Bronchial epithelial cell (primary cell): ENCODE results near the gene NFX1. TPM values are rescaled to one million over a fixed set of nuclear protein-coding genes. Genes with fewer than 3 reads are reported as not detected.
A peak's percentile ranks its signal among the peaks of the same experiment; 100 is the strongest.
"Not testable (repeated sequence)": the region's sequence is repeated elsewhere in the genome, so short reads cannot be mapped to it uniquely, and the experiment has no call there.

Experiments
- DNase-seq: peaks from one replicate; pipeline ENCODE4 v3.0.0-alpha.2; 2010; ENCODE audit warnings: low read depth
- FAIRE-seq: peaks from 2 replicates; lab custom pipeline; 2011; peaks lifted over from hg19 to GRCh38; lab: Jason Lieb, UNC
- H3K27me3 ChIP-seq: 2 replicates; pipeline ENCODE4 v1.5.1; 2011; ENCODE audit warnings: low read length; ENCODE audit not compliant: control insufficient read depth, insufficient read depth
- H3K36me3 ChIP-seq: 2 replicates; pipeline ENCODE4 v1.5.1; 2011; ENCODE audit warnings: low read length; ENCODE audit not compliant: control insufficient read depth, insufficient read depth
- H3K4me3 ChIP-seq: 2 replicates; pipeline ENCODE4 v1.5.1; 2011; ENCODE audit warnings: mild to moderate bottlenecking, low read depth, low read length, control low read depth
- total RNA-seq: library from RNA; depleted of rRNA; stranded (reverse); fragments of >200 nt; gene quantifications from 2 replicates; pipeline ENCODE4 v1.2.1, GENCODE V29; 2014
- TF ChIP-seq, protein P1 (sequence below): IDR thresholded peaks from 2 replicates; pipeline ENCODE4 v1.5.1; 2011; ENCODE audit warnings: mild to moderate bottlenecking, moderate library complexity, low read length, control low read depth, inconsistent platforms; ENCODE audit not compliant: insufficient read depth, severe bottlenecking

NFX1 gene
- total RNA-seq, 1 donor from 2014 or later: 19.2 TPM

DNA sequence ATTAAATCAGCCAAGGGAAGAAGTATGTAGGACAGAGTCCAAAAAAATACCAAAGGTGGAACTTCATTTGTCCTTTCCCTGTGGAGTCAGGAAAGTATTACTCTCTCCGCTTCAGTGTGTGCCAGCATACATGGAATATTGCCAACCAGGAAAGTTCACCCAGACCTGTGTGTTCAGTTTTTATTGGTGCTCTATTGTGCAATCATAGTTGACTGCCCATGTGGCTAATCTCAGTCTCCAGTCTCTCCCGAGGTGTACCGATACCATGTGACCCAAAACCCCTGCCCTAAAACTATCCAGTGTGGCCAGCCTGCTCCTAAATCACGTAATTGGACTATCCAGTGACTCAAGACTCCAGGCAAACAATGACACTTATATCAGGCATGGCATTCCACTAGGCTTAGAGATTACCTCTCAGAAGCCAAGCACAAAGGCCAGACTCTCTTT is 38.8 kb downstream of the NFX1 start:
- Histone ChIP-seq H3K4me3 (no peak overlapping the region), H3K36me3 (peaks cover 10% of the 10 kb centered on the region), H3K27me3 (no peaks in the 10 kb centered on the region)
- TF ChIP-seq, protein P1, sequence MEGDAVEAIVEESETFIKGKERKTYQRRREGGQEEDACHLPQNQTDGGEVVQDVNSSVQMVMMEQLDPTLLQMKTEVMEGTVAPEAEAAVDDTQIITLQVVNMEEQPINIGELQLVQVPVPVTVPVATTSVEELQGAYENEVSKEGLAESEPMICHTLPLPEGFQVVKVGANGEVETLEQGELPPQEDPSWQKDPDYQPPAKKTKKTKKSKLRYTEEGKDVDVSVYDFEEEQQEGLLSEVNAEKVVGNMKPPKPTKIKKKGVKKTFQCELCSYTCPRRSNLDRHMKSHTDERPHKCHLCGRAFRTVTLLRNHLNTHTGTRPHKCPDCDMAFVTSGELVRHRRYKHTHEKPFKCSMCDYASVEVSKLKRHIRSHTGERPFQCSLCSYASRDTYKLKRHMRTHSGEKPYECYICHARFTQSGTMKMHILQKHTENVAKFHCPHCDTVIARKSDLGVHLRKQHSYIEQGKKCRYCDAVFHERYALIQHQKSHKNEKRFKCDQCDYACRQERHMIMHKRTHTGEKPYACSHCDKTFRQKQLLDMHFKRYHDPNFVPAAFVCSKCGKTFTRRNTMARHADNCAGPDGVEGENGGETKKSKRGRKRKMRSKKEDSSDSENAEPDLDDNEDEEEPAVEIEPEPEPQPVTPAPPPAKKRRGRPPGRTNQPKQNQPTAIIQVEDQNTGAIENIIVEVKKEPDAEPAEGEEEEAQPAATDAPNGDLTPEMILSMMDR: no peak
- DNase-seq: peak; percentile 100
- FAIRE-seq: peak; percentile 95

DNA sequence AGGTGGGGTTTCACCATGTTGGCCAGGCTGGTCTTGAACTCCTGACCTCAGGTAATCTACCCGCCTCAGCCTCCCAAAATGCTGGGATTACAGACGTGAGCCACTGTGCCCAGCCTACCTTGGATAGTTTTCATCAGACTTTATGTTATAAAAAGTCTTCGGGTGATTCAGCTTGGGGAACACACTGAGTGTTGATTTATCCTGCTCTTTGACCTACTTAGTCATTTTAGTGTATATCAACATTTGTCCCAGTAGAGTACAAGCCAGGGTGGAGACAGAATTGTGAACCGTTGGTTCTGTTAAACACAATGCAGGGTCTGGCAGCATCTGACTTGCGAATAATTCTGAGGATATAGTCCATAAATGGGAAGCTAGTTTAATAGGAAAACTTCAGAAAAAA is 39.7 kb downstream of the NFX1 start:
- peak; percentile 84 for DNase-seq
- TF ChIP-seq, protein P1: no peak
- Histone ChIP-seq H3K4me3 (no peak overlapping the region), H3K27me3 (no peaks in the 10 kb centered on the region), H3K36me3 (peaks cover 10% of the 10 kb centered on the region)
- FAIRE-seq: no peak

DNA sequence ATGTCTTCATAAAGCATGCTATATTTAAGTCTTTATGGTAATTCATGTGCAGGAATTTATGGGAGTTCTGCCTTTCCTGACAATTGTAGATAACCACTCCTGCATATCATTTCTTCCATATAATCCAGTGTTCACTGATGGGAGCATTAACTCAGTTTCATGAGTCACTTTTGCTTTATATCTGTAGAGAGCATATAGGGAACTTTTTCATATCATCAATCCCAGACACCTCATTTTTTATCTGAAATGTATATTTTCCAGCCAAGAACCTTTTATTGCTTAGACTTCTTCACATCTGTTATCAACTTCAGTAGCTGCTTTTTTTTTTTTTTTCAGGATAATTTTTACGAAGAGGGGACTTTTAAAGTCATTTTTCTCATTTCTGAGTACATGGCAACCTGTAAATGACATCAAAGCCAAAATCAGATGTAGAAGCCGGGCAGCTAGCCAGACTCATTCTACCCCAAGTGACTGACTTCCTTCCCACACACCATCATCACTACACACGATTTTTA is 41.1 kb downstream of the NFX1 start:
- TF ChIP-seq, protein P1: no peak
- Histone ChIP-seq H3K27me3 (no peaks in the 10 kb centered on the region), H3K4me3 (no peak overlapping the region), H3K36me3 (peaks cover 10% of the 10 kb centered on the region)
- no peak for DNase-seq
- FAIRE-seq: no peak

DNA sequence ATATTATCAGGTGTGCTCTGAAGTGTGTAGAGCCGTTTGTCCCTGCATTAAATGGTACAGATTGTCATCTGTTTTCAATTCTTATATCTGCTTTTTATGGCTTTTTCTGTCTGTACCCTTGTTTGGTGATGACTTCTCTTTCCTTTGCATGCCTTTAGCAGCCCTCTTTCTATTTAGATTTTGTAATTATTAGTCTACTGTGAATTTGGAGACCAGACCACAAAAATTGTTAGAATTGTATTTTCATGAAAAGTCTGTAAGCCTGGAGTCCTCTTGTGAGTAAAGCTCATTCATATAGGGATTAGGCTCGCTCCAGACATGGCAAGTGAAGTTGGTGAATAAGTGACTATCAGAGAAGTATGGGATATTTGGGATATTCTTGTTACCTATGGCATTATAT is 41.7 kb downstream of the NFX1 start:
- peaks cover 9% of the 10 kb centered on the region for H3K36me3 ChIP-seq
- H3K27me3 ChIP-seq: no peaks in the 10 kb centered on the region
- TF ChIP-seq, protein P1: no peak
- DNase-seq: no peak
- FAIRE-seq: no peak
- H3K4me3 ChIP-seq: no peak overlapping the region

DNA sequence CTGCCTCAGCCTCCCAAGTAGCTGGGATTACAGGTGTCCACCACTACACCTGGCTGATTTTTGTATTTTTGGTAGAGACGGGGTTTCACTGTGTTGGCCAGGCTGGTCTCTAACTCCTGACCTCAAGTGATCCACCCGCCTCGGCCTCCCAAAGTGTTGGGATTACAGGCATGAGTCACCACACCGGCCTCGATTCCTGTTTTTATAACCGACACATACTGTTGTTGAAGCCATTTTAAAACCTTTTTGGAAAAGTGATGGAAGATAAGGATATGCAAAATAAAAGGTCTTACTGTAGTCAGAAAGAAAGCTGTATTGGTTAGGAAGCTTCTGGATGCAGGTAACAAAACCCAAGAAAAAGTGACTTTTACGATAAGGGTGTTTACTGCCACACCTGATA is 42.6 kb downstream of the NFX1 start:
- FAIRE-seq: not testable (repeated sequence)
- H3K36me3 ChIP-seq: peaks cover 11% of the 10 kb centered on the region

DNA sequence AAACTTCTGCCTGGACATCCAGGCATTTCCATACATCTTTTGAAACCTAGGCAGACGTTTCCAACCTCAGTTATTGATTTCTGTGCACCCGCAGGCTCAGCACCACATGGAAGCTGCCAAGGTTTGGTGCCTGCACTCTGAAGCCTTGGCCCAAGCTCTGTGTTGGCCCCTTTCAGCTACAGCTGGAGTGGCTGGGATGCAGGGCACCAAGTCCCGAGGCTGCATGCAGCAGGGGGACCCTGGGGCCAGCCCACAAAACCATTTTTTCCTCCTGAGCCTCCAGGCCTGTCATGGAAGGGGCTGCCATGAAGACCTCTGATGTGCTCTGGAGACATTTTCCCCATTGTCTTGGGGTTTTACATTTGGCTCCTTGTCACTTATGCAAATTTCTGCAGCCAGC is 49.9 kb downstream of the NFX1 start:
- DNase-seq (no peak), FAIRE-seq (no peak)
- H3K4me3 ChIP-seq: no peak overlapping the region
- H3K27me3 ChIP-seq: no peaks in the 10 kb centered on the region
- TF ChIP-seq, protein P1: no peak
- peaks cover 17% of the 10 kb centered on the region for H3K36me3 ChIP-seq

More for the DNA sequence above, 42.6 kb downstream of the NFX1 start:
- H3K4me3 ChIP-seq, H3K27me3 ChIP-seq, DNase-seq: not testable (repeated sequence)
